H1 (cell line): Measurements from ENCODE around the gene ZNF512B. TPM values are rescaled to one million over a fixed set of nuclear protein-coding genes. Genes with fewer than 3 reads are reported as not detected.

Experiments used
- BACH1 ChIP-seq: IDR thresholded peaks from 2 replicates; pipeline ENCODE4 v1.6.1; 2012; ENCODE audit warnings: low read length, improper control_type of control experiment
- CHD7 ChIP-seq: fragments of 300-600 bp; sonication (generic); IDR thresholded peaks from 2 replicates; pipeline ENCODE4 v1.7.1; 2012; ENCODE audit warnings: low read length, moderate library complexity, mild to moderate bottlenecking, inconsistent platforms; ENCODE audit not compliant: insufficient replicate concordance
- EGR1 ChIP-seq: IDR thresholded peaks from 2 replicates; pipeline ENCODE4 v1.6.1; 2011; ENCODE audit warnings: low read depth, low read length, borderline replicate concordance
- GTF2F1 ChIP-seq: IDR thresholded peaks from 2 replicates; pipeline ENCODE4 v1.6.1; 2012; ENCODE audit warnings: low read depth, low read length, improper control_type of control experiment, borderline replicate concordance
- HDAC6 ChIP-seq: IDR thresholded peaks from one replicate; pipeline ENCODE4 v1.7.1; 2012; ENCODE audit warnings: low read depth, mild to moderate bottlenecking, inconsistent platforms, low read length, moderate library complexity
- NANOG ChIP-seq: IDR thresholded peaks from 2 replicates; pipeline ENCODE4 v1.6.1; 2011; ENCODE audit warnings: low read length, low read depth, mild to moderate bottlenecking, inconsistent platforms; ENCODE audit not compliant: insufficient read depth, poor library complexity, severe bottlenecking
- POU5F1 ChIP-seq: IDR thresholded peaks from 2 replicates; pipeline ENCODE4 v1.6.1; 2011; ENCODE audit warnings: low read depth, mild to moderate bottlenecking, low read length, moderate library complexity
- SP4 ChIP-seq: IDR thresholded peaks from 2 replicates; pipeline ENCODE4 v1.6.1; 2012; ENCODE audit warnings: low read length, inconsistent platforms
- TAF7 ChIP-seq: optimal IDR thresholded peaks from 2 replicates; pipeline ENCODE3; 2011; ENCODE audit warnings: low read depth, mild to moderate bottlenecking, inconsistent platforms, low read length, moderate library complexity, borderline replicate concordance
- ZNF274 ChIP-seq: IDR thresholded peaks from 2 replicates; pipeline ENCODE4 v1.7.0; 2012; ENCODE audit warnings: low read length, borderline replicate concordance; ENCODE audit errors: extremely low read depth
- polyA plus RNA-seq, 7 experiments: library from polyadenylated mRNA; depleted of rRNA in 3 of 7; stranded (reverse) in 5 of 7; unstranded in 2 of 7; fragments of >200 nt in 5 of 7; fragments of 200-250 nt in 2 of 7; gene quantifications; 1 replicate in 5 of 7; 2 replicates in 1 of 7; 4 replicates in 1 of 7; pipeline versions ENCODE4 v1.2.1 to v1.2.3, GENCODE V29; 2011 to 2013; ENCODE audit warnings: missing spikeins in 2 of 7, mixed read lengths in 2 of 7
- total RNA-seq: library from RNA; stranded (reverse); fragmentation: NEBNext Ultra II Directional; extraction: Animal tissue kit (Norgen Biotek cat#: 25700); gene quantifications from 2 replicates; pipeline ENCODE4 v1.2.1, GENCODE V29; 2021

Gene ZNF512B
- total and polyA plus RNA-seq, 2 of the 8 experiments (the other 6 are each of a cell fraction or from before 2014, with no cell fraction given) = 7.3 to 26.6 TPM

GRCh38 chr20:63953764-63954429, 15.8 kb downstream of the ZNF512B start (continued):
- TF ChIP-seq CHD7 (no peak), HDAC6 (no peak), GTF2F1 (no peak), ZNF274 (no peak), POU5F1 (no peak), EGR1 (no peak), TAF7 (no peak), BACH1 (no peak), SP4 (no peak), NANOG (no peak)
